T-helper 1 cell treated with Interleukin-12 subunit alpha and Interleukin-12 subunit beta and Interleukin-4 antibody, amounts not matched to agents 30 μg/mL and 1 μg/mL, for 36 hours (primary cell): Measurements from ENCODE around the gene RERG.
"Not testable (repeated sequence)": the region's sequence is repeated elsewhere in the genome, so short reads cannot be mapped to it uniquely, and the experiment has no call there.

Experiments used
- H3K27ac Mint-ChIP-seq: one replicate; pipeline ENCODE4 v1.8.0; 2021; ENCODE audit warnings: mild to moderate bottlenecking, mixed read lengths
- H3K27me3 Mint-ChIP-seq: one replicate; pipeline ENCODE4 v1.8.0; 2021; ENCODE audit warnings: low read depth, mixed read lengths
- H3K36me3 Mint-ChIP-seq: one replicate; pipeline ENCODE4 v1.8.0; 2021; ENCODE audit warnings: low read depth, mixed read lengths
- H3K4me1 Mint-ChIP-seq: one replicate; pipeline ENCODE4 v1.8.0; 2021; ENCODE audit warnings: low read depth, mixed read lengths
- H3K4me3 Mint-ChIP-seq: one replicate; pipeline ENCODE4 v1.8.0; 2021; ENCODE audit warnings: mild to moderate bottlenecking, moderate library complexity, mixed read lengths
- H3K9me3 Mint-ChIP-seq: one replicate; pipeline ENCODE4 v1.8.0; 2021; ENCODE audit warnings: mixed read lengths

The RERG gene

DNA sequence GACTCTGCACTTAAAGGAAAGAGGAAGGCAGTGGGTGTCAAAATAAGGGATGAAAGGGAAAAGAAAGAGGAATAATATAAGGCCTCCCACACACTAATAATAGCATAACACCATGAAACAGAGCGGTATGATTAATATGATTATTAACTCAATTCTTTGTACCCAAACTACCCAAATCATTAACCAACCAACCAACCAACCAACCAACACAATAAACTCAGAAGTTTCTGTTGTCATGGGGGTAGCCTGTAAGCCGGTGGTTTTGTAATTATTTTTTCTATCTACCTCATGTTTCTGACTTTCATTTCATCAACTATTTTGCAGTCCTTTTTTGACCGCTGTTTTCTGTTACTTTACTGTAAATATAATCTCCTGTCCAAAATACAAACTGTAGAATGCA, 105.8 kb downstream of the RERG start:
- Mint-ChIP-seq H3K27me3 (peaks cover 8% of the 10 kb centered on the region), H3K4me1 (no peaks in the 10 kb centered on the region), H3K4me3 (no peak overlapping the region), H3K9me3 (no peaks in the 10 kb centered on the region), H3K27ac (no peak overlapping the region), H3K36me3 (no peaks in the 10 kb centered on the region)

DNA sequence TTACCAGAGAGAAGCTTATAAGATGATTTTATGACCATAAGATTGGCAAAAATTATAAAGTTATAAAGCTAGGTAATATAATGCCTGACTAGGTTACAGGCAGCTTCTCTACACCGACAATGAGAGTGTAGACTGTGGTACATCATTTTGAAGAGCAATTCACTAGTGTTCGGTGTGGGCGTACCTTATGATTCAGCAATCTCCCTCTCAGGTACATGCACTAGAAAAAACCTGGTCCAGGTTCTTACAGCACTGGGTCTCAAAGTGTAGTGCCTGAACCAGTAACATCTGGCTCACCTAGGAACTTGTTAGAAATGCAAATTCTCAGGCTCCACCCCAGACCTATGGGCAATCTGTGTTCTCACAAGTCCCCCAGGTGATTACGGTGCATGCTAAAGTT, 106.7 kb downstream of the RERG start:
- H3K27me3 Mint-ChIP-seq = peaks cover 8% of the 10 kb centered on the region
- H3K36me3 Mint-ChIP-seq = no peaks in the 10 kb centered on the region
- no peak overlapping the region for H3K27ac Mint-ChIP-seq
- H3K4me1 Mint-ChIP-seq = no peaks in the 10 kb centered on the region
- H3K9me3 Mint-ChIP-seq = no peaks in the 10 kb centered on the region
- H3K4me3 Mint-ChIP-seq = no peak overlapping the region

DNA sequence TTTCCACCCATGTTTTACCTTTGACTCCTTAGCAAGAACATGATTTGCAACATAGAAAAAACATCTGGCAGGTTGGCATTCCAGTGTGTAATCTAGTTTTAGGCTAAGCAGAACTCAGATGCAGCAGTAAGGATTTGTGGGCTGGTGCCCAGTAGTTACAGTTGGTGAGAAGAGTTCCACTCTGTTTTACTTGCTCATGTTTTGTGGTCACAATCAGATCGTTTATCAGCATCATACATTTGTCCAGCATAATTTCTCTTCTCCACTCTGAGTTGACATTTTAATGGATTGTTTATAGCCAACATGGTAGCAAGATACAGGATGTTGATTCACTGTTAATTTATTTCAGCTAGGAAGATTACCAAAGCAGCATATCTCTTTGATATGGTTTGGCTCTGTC, 128.4 kb downstream of the RERG start:
- H3K27ac Mint-ChIP-seq = no peak overlapping the region
- no peaks in the 10 kb centered on the region for H3K9me3 Mint-ChIP-seq
- no peaks in the 10 kb centered on the region for H3K36me3 Mint-ChIP-seq
- no peak overlapping the region for H3K4me3 Mint-ChIP-seq
- no peaks in the 10 kb centered on the region for H3K4me1 Mint-ChIP-seq
- H3K27me3 Mint-ChIP-seq = peaks cover 5% of the 10 kb centered on the region

- peaks cover 8% of the 10 kb centered on the region for H3K27me3 Mint-ChIP-seq
Observed at GRCh38 chr12:15090441-15090840, 130.8 kb downstream of the RERG start.

DNA sequence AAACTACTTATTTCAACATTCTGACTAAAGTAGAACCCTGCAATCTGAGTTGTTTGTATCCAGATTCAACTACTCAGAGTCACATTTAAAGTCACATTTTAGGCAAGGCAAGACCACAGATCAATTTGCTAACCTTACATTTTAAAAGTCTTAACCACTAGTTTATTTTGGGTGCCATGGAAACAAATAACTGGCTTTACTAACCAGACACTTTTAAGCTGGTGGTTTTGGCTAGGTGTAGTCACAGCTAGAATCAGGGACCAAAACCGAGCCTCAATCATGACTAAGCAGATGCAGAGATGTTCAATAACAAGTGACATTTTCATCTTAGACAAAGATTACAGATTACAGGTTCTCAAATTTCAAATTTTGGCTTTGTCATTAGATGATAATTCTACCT, 133.1 kb downstream of the RERG start:
- Mint-ChIP-seq H3K4me3 (no peak overlapping the region), H3K27ac (no peak overlapping the region), H3K27me3 (peaks cover 8% of the 10 kb centered on the region), H3K36me3 (no peaks in the 10 kb centered on the region), H3K9me3 (no peaks in the 10 kb centered on the region), H3K4me1 (no peaks in the 10 kb centered on the region)

More at GRCh38 chr12:15090441-15090840, 130.8 kb downstream of the RERG start:
- Mint-ChIP-seq H3K4me1 (no peaks in the 10 kb centered on the region), H3K9me3 (no peaks in the 10 kb centered on the region), H3K4me3 (no peak overlapping the region), H3K36me3 (no peaks in the 10 kb centered on the region), H3K27ac (no peak overlapping the region)

DNA sequence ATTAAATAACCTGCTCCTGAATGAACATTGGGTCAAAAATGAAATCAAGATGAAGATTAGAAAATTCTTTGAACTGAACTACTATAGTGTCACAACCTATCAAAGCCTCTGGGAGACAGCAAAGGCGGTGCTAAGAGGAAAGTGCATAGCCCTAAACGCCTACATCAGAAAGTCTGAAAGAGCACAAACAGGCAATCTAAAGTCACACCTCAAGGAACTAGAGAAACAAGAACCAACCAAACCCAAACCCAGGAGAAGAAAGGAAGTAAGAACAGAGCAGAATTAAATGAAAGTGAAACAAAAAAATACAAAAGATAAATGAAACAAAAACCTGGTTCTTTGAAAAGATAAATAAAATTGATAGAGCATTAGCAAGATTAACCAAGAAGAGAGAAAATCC, 143.5 kb downstream of the RERG start:
- not testable (repeated sequence) for H3K4me1 Mint-ChIP-seq, H3K9me3 Mint-ChIP-seq, H3K27me3 Mint-ChIP-seq, H3K36me3 Mint-ChIP-seq
- peak overlapping the region; percentile 2 for H3K27ac Mint-ChIP-seq
- H3K4me3 Mint-ChIP-seq = peak overlapping the region; percentile 2

- peaks cover 3% of the 10 kb centered on the region for H3K36me3 Mint-ChIP-seq
- no peak overlapping the region for H3K27ac Mint-ChIP-seq
- peaks cover 6% of the 10 kb centered on the region for H3K4me1 Mint-ChIP-seq
- H3K4me3 Mint-ChIP-seq = no peak overlapping the region
- H3K27me3 Mint-ChIP-seq = peaks cover 10% of the 10 kb centered on the region
- H3K9me3 Mint-ChIP-seq = peaks cover 2% of the 10 kb centered on the region
Observed at GRCh38 chr12:15074351-15074750, 146.9 kb downstream of the RERG start.

DNA sequence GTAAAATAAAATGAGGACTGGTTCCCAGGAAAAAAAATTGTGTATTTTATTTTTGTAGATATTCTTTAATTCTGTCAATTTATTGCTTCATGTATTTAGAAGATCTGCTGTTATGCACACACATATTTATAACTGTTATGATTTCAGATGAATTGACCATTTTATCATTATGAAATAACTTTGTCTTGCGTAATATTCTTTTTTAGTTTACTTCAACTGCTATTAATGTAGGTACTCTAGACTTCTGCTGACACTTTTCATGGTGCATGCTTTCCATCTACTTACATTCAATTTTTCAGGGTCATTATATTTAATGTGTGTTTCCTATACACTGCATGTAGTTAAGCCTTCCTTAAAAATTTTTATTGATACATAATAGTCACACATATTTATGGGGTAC, 162.1 kb downstream of the RERG start:
- Mint-ChIP-seq H3K27me3 (no peaks in the 10 kb centered on the region), H3K4me1 (no peaks in the 10 kb centered on the region), H3K27ac (no peak overlapping the region), H3K4me3 (no peak overlapping the region), H3K36me3 (no peaks in the 10 kb centered on the region), H3K9me3 (no peaks in the 10 kb centered on the region)
